Activated T-helper 1 cell treated with Interleukin-2 at 50 U/mL for 16 hours (primary cell): ENCODE measurements around the gene ANKRD29.
"Not testable (repeated sequence)": the region's sequence is repeated elsewhere in the genome, so short reads cannot be mapped to it uniquely, and the experiment has no call there.

Experiments
- DNase-seq: peaks from one replicate; pipeline ENCODE4 v3.0.0-alpha.2; 2020; ENCODE audit warnings: low read depth

Gene ANKRD29

GRCh38 chr18:23616258-23616657, 46.5 kb downstream of the ANKRD29 start:
- DNase-seq: no peak

DNA sequence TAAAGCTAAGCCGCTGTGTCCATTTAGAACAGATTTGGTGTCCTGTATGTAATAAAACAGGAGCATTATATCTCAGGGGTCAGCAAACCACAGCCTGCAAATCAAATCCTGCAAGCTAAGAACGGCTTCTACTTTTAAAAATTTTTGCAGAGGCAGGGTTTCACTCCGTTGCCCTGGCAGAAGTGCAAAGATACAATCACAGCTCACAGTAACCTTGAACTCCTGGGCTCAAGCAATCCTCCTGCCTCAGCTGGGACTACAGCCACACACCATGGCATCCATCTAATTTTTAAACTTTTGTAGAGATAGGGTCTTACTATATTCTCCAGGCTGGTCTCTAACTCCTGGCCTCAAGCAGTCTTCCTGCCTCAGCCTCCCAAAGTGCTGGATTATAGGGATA, 47.8 kb downstream of the ANKRD29 start:
- no peak for DNase-seq

DNA sequence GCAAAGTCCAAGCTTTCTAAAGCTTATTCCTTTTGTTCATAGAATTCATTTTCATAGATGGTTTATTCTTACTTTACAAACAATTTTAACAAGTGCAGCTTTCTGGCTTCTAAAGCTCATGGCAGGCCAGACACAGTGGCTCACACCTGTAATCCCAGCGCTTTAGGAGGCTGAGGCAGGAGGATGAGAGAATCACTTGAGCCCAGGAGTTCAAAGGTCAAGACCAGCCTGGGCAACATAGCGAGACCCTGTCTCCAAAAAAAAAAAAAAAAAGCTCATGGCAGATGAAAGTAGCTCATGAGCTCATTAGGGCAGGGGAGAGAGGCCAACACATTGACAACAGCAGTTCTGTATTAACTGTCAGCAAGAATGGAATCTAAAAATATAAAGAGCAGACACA, 48.3 kb downstream of the ANKRD29 start:
- DNase-seq: no peak

DNA sequence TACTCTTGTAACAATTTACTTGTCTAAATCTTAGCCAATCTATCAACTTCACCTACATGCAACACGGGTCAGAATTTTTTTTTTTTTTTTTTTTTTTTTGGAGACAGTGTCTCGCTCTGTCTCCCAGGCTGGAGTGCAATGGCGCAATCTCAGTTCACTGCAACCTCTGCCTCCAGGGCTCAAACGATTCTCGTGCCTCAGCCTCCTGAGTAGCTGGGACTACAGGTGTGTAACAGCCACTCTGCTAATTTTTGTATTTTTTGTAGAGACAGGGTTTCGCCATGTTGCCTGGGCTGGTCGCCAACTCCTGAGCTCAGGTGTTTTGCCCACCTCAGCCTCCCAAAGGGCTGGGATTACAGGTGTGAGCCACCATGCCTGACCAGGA, 49.6 kb downstream of the ANKRD29 start:
- DNase-seq: not testable (repeated sequence)

DNA sequence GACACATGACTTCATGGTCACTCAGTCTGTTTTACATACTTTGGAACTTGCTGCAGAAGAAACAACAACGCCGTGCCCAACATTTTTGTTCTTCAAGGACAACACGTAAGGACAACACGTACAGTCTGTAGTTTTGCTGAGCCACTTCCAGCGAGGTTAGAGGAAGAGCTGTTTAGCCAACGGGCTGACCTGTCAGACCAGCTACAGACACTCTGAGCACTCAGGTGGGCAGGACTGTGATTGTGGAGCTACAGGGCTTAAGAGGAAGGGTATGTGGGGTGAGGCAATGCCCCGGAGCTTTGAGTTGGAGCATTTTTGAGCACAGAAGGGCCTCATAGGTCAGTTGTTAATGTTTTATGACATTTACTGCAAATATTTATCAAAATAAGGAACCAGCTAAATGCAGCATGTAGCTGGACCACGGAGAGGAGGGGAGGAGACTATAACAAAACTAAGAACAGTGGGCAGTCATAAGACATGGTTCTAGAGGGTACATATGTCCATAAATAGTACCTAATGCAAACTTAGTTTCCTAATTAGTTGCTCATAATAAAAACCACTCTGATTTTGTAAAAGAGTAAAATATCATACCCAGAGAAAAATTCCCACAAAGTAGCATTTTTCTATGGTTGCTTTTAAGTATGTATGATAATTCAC, 50.1 kb downstream of the ANKRD29 start:
- DNase-seq: no peak

GRCh38 chr18:23609390-23610023, 53.2 kb downstream of the ANKRD29 start:
- no peak for DNase-seq

DNA sequence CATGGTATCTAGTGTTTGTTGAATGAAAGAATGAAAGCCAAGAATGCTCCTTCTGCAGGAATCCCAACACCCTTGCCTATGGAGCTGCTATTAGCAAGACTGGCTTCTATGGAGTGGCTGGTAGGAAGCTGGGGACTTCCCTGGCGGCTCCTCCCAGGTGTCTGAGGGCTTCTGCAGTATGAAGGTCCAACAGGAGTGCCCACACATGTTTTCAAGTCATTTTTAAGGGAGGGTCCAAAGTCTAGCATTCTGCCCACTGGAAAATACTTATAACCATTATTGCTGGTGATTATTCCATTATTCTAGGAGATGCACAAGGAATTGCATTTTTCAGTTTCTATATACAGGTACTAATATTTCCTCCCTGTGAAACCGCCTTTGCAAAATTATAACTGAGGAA, 54.5 kb downstream of the ANKRD29 start:
- no peak for DNase-seq

DNA sequence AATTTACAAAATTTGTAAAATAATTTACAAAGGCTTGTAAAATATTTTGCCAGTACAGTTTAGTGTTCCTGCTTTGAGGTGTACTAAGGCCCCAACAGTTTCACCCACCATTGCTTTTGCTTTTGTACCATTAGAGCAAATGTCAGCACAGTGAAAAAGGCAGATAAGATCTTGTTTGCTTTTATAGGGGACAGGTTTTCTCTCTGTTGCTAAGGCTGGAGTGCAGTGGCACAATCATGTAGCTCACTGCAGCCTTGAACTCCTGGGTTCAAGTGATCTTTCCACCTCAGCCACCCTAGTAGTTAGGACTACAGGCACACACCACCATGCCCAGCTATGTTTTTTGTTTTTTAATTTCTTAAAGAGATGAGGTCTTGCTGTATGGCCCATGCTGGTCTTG, 56.8 kb downstream of the ANKRD29 start:
- DNase-seq: no peak

DNA sequence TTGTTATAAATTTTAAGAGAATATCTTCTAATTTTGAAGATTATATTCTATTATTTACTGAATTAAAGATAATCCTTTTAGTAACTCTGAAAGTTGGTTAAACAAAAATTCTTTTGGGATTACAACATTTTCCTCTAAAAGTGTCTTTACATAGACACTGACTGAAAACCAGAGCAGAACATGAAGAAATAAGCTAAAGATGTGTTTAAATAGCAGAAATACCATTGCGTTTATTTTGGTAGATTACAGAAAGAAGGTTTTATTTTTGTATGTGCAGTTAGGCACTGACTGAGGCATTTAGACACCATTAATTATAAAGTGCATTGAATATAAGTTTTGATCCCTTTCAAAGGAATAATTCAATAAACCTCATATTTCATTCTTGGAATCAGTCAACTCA, 62.9 kb downstream of the ANKRD29 start:
- no peak for DNase-seq

DNA sequence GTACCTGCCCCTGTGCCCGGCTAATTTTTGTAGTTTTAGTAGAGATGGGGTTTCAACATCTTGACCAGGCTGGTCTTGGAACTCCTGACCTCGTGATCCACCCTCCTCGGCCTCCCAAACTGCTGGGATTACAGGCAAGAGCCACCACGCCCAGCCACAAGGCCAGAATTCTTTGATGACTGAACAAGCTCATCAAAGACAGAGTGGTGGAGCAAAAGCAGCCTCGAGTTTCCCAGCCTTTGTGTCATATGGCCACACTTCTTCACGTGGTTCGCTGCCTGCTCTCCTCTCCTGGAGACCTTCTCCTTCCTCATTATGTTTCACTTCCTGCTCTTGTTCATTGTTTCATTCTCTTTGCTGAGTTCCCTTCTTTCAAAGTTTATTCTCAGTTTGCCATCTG, 66.5 kb downstream of the ANKRD29 start:
- DNase-seq: no peak

DNA sequence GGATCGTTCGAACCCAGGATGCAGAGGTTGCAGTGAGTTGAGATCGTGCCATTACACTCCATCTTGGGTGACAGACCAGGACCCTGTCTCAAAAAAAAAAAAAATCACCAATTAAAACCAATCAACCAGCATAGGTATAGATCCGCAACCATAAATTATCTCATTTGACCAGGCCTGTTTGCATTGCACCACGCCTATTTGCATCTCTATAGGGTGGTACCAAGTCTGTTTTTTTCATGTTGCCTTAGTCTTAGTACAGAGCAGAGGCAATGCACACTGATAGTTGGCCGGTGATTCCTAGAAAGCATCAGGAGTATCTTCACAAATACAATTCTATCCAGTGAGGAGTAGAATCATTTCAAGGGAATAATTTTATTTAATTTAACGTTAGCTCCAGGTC, 67.1 kb downstream of the ANKRD29 start:
- DNase-seq: no peak

DNA sequence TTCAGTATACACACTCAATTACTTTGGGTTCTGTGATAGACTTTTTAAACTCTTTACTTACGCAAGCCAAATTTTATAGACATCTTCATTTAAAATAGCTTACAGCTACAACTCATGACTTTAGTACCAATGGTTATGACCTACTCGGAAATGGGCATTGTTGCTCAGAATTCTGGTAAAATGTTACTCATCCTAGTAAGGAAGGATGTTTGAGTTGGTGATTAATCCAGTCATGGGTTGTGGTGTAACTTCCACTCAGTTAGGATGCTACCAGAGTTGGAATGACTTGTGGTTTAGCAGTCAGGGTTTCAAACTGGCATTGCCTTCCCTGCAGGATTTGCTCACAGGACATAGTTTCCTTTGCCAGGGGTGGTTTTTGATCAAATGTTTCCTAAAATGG, 69.0 kb downstream of the ANKRD29 start:
- DNase-seq: no peak

DNA sequence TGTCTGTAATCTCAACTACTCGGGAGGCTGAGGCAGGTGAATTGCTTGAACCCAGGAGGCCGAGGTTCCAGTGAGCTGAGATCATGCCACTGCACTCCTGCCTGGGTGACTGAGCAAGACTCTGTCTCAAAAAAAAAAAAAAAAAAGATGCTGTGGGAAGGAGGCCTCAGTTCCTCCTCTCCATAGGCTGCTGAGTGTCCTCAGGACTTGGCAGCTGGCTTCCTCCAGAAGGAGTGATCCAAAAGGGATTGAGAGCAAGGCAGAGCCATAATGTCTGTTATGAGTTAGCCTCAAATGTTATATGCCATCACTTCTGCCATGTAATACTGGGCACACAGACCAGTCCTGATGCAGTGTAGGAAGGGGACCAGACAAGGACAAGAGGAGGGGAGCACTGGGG, 69.8 kb downstream of the ANKRD29 start:
- no peak for DNase-seq

DNA sequence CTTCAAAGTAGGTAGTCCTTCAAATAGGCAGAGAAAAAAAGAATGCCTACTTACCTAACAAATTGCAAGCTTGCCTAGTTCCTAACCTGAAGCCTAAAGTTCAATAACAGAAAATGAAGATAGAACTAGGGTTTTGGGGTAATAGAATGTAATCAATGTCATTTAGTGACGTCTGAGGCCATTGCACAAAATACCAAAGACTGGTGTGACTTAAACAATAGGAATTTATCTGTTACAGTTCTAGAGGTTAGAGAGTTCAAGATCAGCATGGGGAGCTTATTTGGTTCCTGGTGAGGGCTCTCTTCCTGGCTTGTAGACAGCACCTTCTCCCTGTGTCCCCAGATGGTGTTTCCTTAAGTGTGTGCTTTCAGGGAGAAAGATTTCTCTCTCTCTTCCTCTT, 71.7 kb downstream of the ANKRD29 start:
- no peak for DNase-seq

GRCh38 chr18:23588836-23589560, 73.7 kb downstream of the ANKRD29 start:
- DNase-seq: no peak

DNA sequence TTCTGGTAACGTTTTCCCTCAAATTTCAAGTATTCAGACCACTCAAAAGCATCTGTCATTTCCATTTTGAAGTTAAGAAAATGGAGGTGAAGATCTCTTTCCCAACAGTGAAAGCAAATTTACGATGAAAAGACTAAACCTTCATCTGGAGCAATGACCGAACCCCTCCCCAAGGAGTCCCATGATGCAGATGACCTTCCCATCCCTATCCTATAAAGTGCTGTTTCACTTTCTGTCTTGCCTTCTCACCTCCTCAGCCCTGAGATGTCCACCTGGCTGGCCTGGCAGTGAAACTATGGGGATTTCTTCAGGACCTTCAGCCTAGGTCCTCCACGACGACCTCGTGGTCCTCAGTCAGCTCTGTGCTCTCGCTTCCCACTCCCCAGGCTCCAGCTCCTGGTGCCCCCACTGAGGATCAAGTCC, 75.5 kb downstream of the ANKRD29 start:
- no peak for DNase-seq

GRCh38 chr18:23586249-23587196, 76.2 kb downstream of the ANKRD29 start, which contains the start of gene NPC1:
TSS of gene NPC1 (minus strand) at chr18:23586506. CDS start at chr18:23586343, 163 bp downstream.
- DNase-seq: peak; percentile 90

DNA sequence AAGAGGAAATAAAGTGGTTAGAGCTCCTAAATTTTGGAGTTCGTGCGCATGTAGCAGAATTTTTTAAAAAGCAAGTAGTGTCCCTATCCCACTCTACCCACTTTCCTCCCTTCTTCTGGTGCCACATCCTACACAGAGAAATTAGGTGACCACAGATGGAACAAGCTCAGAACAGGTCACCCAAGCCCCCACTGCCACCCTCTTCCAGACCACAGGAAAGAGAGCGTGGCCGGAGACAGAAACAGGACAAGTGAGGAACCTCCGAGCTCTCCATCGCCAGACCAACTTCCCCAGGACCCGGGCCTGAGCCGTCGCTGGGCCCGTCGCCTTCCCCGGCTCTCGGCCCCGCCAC, 76.8 kb downstream of the ANKRD29 start:
- DNase-seq: no peak

DNA sequence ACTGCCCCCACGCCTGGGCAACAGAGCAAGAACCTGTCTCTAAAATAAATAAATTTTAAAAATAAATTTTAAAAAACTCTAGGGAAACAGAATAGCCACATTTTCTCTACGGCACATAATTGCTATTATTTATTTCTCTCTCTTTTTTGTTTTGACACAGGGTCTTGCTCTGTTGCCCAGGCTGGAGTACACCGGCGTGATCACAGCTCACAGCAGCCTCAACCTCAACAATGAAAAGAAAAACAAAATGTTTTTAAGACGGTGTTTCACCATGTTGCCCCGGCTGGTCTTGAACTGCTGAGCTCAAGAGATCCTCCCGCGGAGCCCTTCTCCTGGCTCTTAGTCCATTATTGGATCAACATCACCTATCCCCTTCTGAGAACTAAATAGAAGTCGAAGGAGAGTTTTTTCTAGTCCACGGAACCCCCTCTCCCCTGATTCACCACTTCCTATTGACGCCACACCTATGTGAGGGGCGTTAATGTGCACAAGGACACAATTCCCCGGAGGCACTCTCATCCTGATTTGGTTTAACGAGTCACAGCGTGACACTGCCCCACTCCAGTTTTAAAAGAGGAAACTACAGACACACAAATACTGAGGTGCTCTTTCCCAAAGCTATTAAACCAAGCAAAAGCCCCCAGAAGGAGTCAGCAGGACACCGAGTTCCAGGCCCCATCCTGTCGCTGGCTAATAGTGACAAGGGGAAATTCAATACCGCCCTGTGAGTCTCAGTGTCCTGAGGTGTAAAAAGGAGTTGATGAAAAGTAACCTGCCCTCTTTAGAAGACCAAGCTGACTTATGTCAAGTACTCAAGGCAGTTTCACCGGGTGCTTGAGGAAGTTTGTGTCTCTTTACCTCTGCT, 77.5 kb downstream of the ANKRD29 start:
- no peak for DNase-seq

DNA sequence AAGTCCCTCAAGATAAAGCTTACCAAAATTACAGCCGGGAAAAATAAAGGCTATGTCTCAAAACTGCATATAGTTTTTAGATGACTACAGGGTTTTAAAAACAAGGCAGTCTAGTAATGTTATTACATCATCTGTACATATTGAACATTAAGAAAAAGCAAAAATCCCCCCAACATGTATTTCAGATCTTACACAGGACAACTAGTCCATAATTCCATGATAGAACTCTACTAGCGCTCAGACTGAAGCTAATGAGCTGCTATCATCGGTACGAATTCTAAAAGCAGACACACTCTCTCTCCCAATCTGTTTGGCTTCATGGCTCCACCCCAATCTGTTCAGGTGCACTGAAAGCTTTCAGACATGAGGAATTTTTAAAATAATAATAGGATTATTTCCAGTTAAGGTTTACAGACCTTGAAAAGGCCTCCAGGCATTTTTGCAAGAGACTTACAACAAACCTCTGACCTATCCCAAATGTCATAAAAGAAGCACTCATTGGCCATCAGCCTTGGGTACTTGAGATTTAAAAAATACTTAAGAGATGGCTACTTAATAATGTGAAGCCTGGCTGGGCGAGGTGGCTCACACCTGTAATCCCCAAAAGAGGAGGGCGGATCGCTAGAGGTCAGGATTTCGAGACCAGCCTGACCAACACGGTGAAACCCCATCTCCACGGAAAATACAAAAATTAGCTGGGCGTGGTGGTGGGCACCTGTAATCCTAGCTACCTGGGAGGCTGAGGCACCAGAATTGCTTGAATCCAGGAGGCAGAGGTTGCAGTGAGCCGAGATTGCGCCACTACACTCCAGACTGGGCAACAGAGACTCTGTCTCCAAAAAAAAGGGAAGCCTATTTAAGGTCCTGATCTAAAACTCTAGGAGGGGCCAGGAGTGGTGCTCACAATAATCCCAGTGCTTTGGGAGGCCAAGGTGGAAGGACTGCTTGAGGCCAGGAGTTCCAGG, 78.4 kb downstream of the ANKRD29 start:
- no peak for DNase-seq
